Prostate gland (tissue), 2 donors: Measurements from ENCODE around the gene TIMP4.

ENCODE experiments used
- POLR2A ChIP-seq: fragments of 450-650 bp; IDR thresholded peaks from one replicate; pipeline ENCODE4 v1.6.1; 2016; ENCODE audit warnings: antibody characterized with exemption, mild to moderate bottlenecking
- POLR2AphosphoS5 ChIP-seq: sonication (generic); formaldehyde crosslinking; IDR thresholded peaks from one replicate; pipeline ENCODE4 v1.6.1; 2017; ENCODE audit warnings: antibody characterized with exemption
- TF ChIP-seq, protein P1 (sequence below), 4 experiments: fragments of 200-600 bp in 2 of 4; fragments of 450-650 bp in 2 of 4; sonication (generic) in 2 of 4; IDR thresholded peaks; 1 replicate in 3 of 4; 2 replicates in 1 of 4; pipeline ENCODE4 v1.5.1; 2016 to 2019; ENCODE audit warnings: antibody characterized with exemption in 4 of 4, mild to moderate bottlenecking in 2 of 4, moderate library complexity in 2 of 4

DNA sequence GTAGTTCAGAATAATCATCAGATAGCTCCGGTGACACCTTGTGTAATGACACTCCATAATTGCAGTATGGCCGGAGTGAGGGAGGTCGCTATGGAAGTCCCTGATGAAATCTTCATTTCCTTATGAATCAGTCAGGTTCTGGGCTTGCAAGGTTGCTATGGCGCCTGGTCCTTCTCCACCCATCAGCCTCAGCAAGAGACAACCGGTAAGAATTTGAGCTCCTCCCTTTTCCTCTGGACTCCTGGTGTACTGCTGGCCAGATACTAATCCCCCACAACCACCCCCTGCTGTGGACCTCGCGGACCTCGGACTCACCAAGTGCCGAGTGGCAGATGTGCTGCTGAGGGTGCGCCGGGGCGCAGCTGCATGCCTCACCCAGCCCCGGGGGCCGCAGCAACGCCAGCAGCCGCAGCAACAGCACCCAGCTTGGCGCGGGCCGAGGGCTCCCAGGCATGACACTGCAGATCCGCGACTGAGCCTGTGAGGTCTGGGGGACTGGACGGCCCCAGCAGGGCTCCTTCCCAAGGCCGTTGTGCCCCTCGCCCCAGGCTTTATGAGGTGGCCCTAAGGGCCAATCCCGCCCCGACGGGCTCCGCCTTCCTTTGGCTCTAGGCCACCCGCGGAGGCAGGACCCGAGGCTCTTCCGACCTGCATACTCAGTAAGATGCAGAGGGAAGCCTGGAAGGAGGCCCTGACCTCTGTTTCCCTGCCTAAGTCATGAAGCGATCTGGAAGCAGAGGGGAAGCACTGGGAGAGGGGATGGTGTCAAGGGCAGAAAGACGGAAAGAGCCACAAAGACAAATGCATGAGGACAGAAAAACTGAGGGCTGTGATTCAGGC is at the start of gene TIMP4:
- TF ChIP-seq POLR2A (no peak), POLR2AphosphoS5 (no peak)
- TF ChIP-seq, protein P1, sequence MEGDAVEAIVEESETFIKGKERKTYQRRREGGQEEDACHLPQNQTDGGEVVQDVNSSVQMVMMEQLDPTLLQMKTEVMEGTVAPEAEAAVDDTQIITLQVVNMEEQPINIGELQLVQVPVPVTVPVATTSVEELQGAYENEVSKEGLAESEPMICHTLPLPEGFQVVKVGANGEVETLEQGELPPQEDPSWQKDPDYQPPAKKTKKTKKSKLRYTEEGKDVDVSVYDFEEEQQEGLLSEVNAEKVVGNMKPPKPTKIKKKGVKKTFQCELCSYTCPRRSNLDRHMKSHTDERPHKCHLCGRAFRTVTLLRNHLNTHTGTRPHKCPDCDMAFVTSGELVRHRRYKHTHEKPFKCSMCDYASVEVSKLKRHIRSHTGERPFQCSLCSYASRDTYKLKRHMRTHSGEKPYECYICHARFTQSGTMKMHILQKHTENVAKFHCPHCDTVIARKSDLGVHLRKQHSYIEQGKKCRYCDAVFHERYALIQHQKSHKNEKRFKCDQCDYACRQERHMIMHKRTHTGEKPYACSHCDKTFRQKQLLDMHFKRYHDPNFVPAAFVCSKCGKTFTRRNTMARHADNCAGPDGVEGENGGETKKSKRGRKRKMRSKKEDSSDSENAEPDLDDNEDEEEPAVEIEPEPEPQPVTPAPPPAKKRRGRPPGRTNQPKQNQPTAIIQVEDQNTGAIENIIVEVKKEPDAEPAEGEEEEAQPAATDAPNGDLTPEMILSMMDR (IDR thresholded peaks at IDR 0.05), result no peak
